Neural cell (in vitro differentiated cells): ENCODE measurements around the gene GTF2A1. TPM values are rescaled to one million over a fixed set of nuclear protein-coding genes. Genes with fewer than 3 reads are reported as not detected.
A peak's percentile ranks its signal among the peaks of the same experiment; 100 is the strongest.
"Not testable (repeated sequence)": the region's sequence is repeated elsewhere in the genome, so short reads cannot be mapped to it uniquely, and the experiment has no call there.

ENCODE experiments used
- H2AFZ ChIP-seq: fragments of 200-600, 300-800 bp; sonication (generic), shearing (Covaris generic); 2 replicates; pipeline ENCODE4 v1.6.0; 2014; ENCODE audit warnings: low read depth, mild to moderate bottlenecking, antibody characterized with exemption, low read length, moderate library complexity
- H3F3A ChIP-seq: fragments of 200-600 bp; shearing (Covaris generic); 2 replicates; pipeline ENCODE4 v1.6.1; 2016; ENCODE audit warnings: mild to moderate bottlenecking, moderate library complexity, mixed read lengths, antibody characterized with exemption, low read length; ENCODE audit not compliant: insufficient read depth, poor library complexity, severe bottlenecking
- H3K27ac ChIP-seq: fragments of 200-600, 300-800 bp; sonication (generic), shearing (Covaris generic); 2 replicates; pipeline ENCODE4 v1.5.1; 2014; ENCODE audit warnings: mild to moderate bottlenecking, low read length, moderate library complexity
- H3K27me3 ChIP-seq: fragments of 300-800, 200-600 bp; sonication (generic), shearing (Covaris generic); 2 replicates; pipeline ENCODE4 v1.6.0; 2014; ENCODE audit warnings: mild to moderate bottlenecking, low read depth, low read length, moderate library complexity; ENCODE audit not compliant: insufficient read depth
- H3K36me3 ChIP-seq: fragments of 300-800, 200-600 bp; sonication (generic), shearing (Covaris generic); 2 replicates; pipeline ENCODE4 v1.5.1; 2014; ENCODE audit warnings: mild to moderate bottlenecking, antibody characterized with exemption, low read length, moderate library complexity; ENCODE audit not compliant: insufficient read depth
- H3K4me2 ChIP-seq: fragments of 300-800, 200-600 bp; sonication (generic), shearing (Covaris generic); 2 replicates; pipeline ENCODE4 v1.6.0; 2014; ENCODE audit warnings: mild to moderate bottlenecking, low read length
- H3K4me3 ChIP-seq: fragments of 300-800, 200-600 bp; sonication (generic), shearing (Covaris generic); 2 replicates; pipeline ENCODE4 v1.5.1; 2014; ENCODE audit warnings: mild to moderate bottlenecking, low read length, moderate library complexity
- H3K79me2 ChIP-seq: fragments of 200-600 bp; shearing (Covaris generic); replicated peaks from 2 replicates; pipeline ENCODE4 v1.6.0; 2014; ENCODE audit warnings: mild to moderate bottlenecking, low read length, moderate library complexity; ENCODE audit not compliant: insufficient read depth
- H3K9ac ChIP-seq: fragments of 300-800, 200-600 bp; sonication (generic), shearing (Covaris generic); 2 replicates; pipeline ENCODE4 v1.6.1; 2016; ENCODE audit warnings: mild to moderate bottlenecking, low read length, mixed read lengths
- H3K9me2 ChIP-seq: fragments of 200-600 bp; shearing (Covaris generic); 2 replicates; pipeline ENCODE4 v1.6.1; 2016; ENCODE audit warnings: mild to moderate bottlenecking, low read length, mixed read lengths; ENCODE audit not compliant: insufficient read depth
- H3K9me3 ChIP-seq: fragments of 200-600, 300-800 bp; sonication (generic), shearing (Covaris generic); 2 replicates; pipeline ENCODE4 v1.6.1; 2016; ENCODE audit warnings: mild to moderate bottlenecking, mixed run types, low read length, moderate library complexity, mixed read lengths
- H4K20me1 ChIP-seq: fragments of 200-600 bp; shearing (Covaris generic); 2 replicates; pipeline ENCODE4 v1.6.1; 2016; ENCODE audit warnings: mild to moderate bottlenecking, mixed run types; ENCODE audit not compliant: insufficient read depth
- EP300 ChIP-seq: fragments of 450-650 bp; conservative IDR thresholded peaks from 2 replicates; pipeline ENCODE4 v1.6.1; 2014; ENCODE audit warnings: antibody characterized with exemption, mild to moderate bottlenecking, moderate library complexity; ENCODE audit not compliant: poor library complexity, severe bottlenecking
- EZH2 ChIP-seq: fragments of 200-600, 300-800 bp; shearing (Covaris generic), sonication (generic); IDR thresholded peaks from 2 replicates; pipeline ENCODE4 v1.6.1; 2014; ENCODE audit warnings: antibody characterized with exemption, low read length, borderline replicate concordance, mild to moderate bottlenecking; ENCODE audit not compliant: insufficient read depth, poor library complexity, severe bottlenecking
- MXI1 ChIP-seq: fragments of 450-650 bp; conservative IDR thresholded peaks from 2 replicates; pipeline ENCODE4 v1.6.1; 2014; ENCODE audit warnings: antibody characterized with exemption, mild to moderate bottlenecking; ENCODE audit not compliant: poor library complexity, severe bottlenecking
- POLR2AphosphoS5 ChIP-seq: IDR thresholded peaks from 2 replicates; pipeline ENCODE4 v1.6.1; 2012
- RAD21 ChIP-seq: fragments of 450-650 bp; conservative IDR thresholded peaks from 2 replicates; pipeline ENCODE4 v1.6.1; 2014; ENCODE audit warnings: antibody characterized with exemption, mild to moderate bottlenecking, moderate library complexity
- REST ChIP-seq: IDR thresholded peaks from 2 replicates; pipeline ENCODE4 v1.6.1; 2012; ENCODE audit warnings: borderline replicate concordance
- SMC3 ChIP-seq: fragments of 450-650 bp; conservative IDR thresholded peaks from 2 replicates; pipeline ENCODE4 v1.6.1; 2014; ENCODE audit warnings: antibody characterized with exemption, mild to moderate bottlenecking, moderate library complexity; ENCODE audit not compliant: poor library complexity
- TAF1 ChIP-seq: IDR thresholded peaks from 2 replicates; pipeline ENCODE4 v1.6.1; 2012; ENCODE audit warnings: low read depth
- polyA plus RNA-seq: library from polyadenylated mRNA; depleted of rRNA; stranded (reverse); fragments of >200 nt; gene quantifications from 2 replicates; pipeline ENCODE4 v1.2.3, GENCODE V29; 2014
- TF ChIP-seq, protein P1 (sequence below): fragments of 450-650 bp; IDR thresholded peaks from 2 replicates; pipeline ENCODE4 v1.5.1; 2014; ENCODE audit warnings: antibody characterized with exemption, mild to moderate bottlenecking, moderate library complexity; ENCODE audit not compliant: poor library complexity, severe bottlenecking

GTF2A1 gene
- polyA plus RNA-seq, 1 donor from 2014 or later = 37.3 TPM

GRCh38 chr14:81223788-81224187 is 3.0 kb upstream of the GTF2A1 start:
- H3K4me3 ChIP-seq, H3K9me3 ChIP-seq, H4K20me1 ChIP-seq, H3K79me2 ChIP-seq, H3K27ac ChIP-seq, H3K27me3 ChIP-seq, H2AFZ ChIP-seq, H3K4me2 ChIP-seq, H3K36me3 ChIP-seq, H3K9ac ChIP-seq, H3F3A ChIP-seq, H3K9me2 ChIP-seq: not testable (repeated sequence)

DNA sequence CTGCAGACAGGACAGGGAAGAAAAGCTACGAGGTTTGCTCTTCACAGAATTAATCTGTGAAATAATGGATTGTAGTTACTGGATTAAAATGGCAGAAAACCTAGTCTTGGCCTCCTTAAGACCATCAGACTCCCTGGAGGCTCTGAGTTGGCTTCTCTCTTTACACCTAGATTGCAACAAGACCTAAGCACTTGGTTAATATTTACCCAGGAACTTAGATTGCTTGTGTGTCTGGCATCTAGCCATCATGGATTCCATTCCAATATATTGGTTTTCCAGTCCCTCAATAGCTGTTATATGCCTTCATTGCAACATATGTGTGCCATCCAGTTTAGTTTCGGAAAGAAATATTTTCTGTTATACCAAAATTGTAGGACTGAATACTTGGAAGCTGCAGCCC is 1.9 kb upstream of the GTF2A1 start:
- Histone ChIP-seq H3K9ac (no peak overlapping the region), H4K20me1 (no peaks in the 10 kb centered on the region), H3K4me2 (no peak overlapping the region), H3K9me2 (no peaks in the 10 kb centered on the region), H3K4me3 (no peak overlapping the region), H2AFZ (no peak overlapping the region), H3K27me3 (no peaks in the 10 kb centered on the region), H3F3A (peaks cover 11% of the 10 kb centered on the region), H3K36me3 (no peaks in the 10 kb centered on the region), H3K27ac (no peak overlapping the region), H3K79me2 (peaks cover 13% of the 10 kb centered on the region), H3K9me3 (no peaks in the 10 kb centered on the region)
- TF ChIP-seq RAD21 = no peak
- no peak for TF ChIP-seq SMC3
- TF ChIP-seq EZH2 = no peak
- TF ChIP-seq, protein P1, sequence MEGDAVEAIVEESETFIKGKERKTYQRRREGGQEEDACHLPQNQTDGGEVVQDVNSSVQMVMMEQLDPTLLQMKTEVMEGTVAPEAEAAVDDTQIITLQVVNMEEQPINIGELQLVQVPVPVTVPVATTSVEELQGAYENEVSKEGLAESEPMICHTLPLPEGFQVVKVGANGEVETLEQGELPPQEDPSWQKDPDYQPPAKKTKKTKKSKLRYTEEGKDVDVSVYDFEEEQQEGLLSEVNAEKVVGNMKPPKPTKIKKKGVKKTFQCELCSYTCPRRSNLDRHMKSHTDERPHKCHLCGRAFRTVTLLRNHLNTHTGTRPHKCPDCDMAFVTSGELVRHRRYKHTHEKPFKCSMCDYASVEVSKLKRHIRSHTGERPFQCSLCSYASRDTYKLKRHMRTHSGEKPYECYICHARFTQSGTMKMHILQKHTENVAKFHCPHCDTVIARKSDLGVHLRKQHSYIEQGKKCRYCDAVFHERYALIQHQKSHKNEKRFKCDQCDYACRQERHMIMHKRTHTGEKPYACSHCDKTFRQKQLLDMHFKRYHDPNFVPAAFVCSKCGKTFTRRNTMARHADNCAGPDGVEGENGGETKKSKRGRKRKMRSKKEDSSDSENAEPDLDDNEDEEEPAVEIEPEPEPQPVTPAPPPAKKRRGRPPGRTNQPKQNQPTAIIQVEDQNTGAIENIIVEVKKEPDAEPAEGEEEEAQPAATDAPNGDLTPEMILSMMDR = no peak
- TF ChIP-seq POLR2AphosphoS5 = no peak
- TF ChIP-seq TAF1 = no peak
- TF ChIP-seq REST = no peak
- TF ChIP-seq EP300 = no peak
- TF ChIP-seq MXI1 = no peak

DNA sequence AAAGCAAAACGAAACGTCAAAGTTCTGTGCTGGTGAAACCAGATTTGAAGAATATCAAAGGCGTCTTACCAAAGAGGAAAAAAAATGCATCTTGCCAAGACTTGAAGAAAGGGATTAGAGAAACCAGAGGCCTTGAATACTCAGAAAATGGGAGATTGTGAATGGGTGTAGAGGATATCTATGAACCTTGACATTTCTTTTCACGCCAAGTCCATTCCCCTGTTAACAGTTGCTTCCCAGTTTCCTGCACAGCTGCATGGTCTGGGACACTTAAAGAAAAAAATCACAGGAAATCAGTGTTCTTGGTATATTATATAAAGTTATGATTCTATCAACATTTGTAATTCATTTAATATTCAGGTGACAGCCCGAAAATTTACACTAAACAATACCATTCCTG is 1.4 kb upstream of the GTF2A1 start:
- H3F3A ChIP-seq = peaks cover 11% of the 10 kb centered on the region
- H3K27me3 ChIP-seq = no peaks in the 10 kb centered on the region
- no peaks in the 10 kb centered on the region for H3K9me2 ChIP-seq
- peak overlapping the region; percentile 87 for H3K9ac ChIP-seq
- H2AFZ ChIP-seq = peak overlapping the region; percentile 17
- no peaks in the 10 kb centered on the region for H3K36me3 ChIP-seq
- peaks cover 18% of the 10 kb centered on the region for H3K79me2 ChIP-seq
- TF ChIP-seq TAF1 (no peak), SMC3 (no peak), REST (no peak), EZH2 (no peak), MXI1 (no peak), EP300 (no peak)
- TF ChIP-seq, protein P1 = no peak
- peak overlapping the region; percentile 79 for H3K4me3 ChIP-seq
- H4K20me1 ChIP-seq = no peaks in the 10 kb centered on the region
- H3K9me3 ChIP-seq = no peaks in the 10 kb centered on the region
- peak overlapping the region; percentile 56 for H3K4me2 ChIP-seq
- H3K27ac ChIP-seq = peak overlapping the region; percentile 95
